Measurements from ENCODE around the gene PTGS1.
"Not testable (repeated sequence)": the region's sequence is repeated elsewhere in the genome, so short reads cannot be mapped to it uniquely, and the experiment has no call there.

Gene PTGS1

DNA sequence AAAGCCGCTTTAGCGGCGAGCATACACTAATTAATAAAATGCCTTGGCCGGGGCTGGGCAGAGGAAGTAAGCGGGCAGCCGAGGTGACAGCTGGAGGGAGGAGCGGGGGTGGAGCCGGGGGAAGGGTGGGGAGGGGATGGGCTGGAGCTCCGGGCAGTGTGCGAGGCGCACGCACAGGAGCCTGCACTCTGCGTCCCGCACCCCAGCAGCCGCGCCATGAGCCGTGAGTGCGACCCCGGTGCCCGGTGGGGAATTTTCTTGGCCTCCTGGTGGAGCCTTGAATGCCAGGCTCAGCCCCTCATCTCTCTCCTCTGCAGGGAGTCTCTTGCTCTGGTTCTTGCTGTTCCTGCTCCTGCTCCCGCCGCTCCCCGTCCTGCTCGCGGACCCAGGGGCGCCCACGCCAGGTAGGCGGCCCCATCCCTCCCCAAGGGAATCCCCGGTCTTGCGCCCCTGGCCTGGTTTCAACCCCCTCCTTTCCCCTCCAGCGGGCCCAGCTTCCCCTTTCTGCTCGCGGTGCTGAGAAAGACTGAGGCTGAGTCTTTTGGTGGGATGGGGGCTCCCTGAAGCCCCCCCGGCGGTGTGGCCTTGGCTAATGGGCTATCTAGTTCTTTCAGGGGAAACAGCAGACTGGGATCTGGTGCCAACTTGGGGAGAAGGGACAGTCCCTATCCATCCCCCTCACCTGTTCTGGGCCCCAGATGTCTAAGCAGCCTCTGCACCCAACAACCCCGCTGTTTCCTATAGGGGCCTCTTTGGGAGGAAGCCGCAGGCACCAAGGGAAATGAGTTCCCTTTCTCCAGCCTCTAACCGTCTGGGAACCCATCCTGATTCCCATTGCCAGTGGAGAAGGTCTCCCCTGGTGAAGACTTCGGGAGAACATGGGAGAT, at the start of gene PTGS1:
TSS of gene PTGS1 (plus strand) at position 156 of the 887 bp plus-strand sequence. CDS start at position 217, 61 bp downstream.
- no peak for TF ChIP-seq TARDBP (IDR thresholded peaks at IDR 0.05)
- no peak for TF ChIP-seq NFRKB (IDR thresholded peaks at IDR 0.05)
- no peak for TF ChIP-seq ZNF384 (IDR thresholded peaks at IDR 0.05)
- no peak for TF ChIP-seq LEF1 (IDR thresholded peaks at IDR 0.05; ENCODE audit: borderline replicate concordance)
- TF ChIP-seq CTBP1 (IDR thresholded peaks at IDR 0.05; ENCODE audit: borderline replicate concordance): no peak
- no peak for TF ChIP-seq SP1 (IDR thresholded peaks at IDR 0.05)
- TF ChIP-seq L3MBTL2 (conservative IDR thresholded peaks at IDR 0.05): no peak
- TF ChIP-seq SUZ12 (IDR thresholded peaks at IDR 0.05): no peak
- TF ChIP-seq FOXM1 (IDR thresholded peaks at IDR 0.05; ENCODE audit: borderline replicate concordance): no peak
- TF ChIP-seq BHLHE40 (IDR thresholded peaks at IDR 0.05; ENCODE audit: borderline replicate concordance): no peak
- no peak for TF ChIP-seq HDGF (IDR thresholded peaks at IDR 0.05; ENCODE audit: borderline replicate concordance)
- ChIA-PET POLR2A (no interaction called here), CTCF (interaction anchor here (0.7 kb wide), 1 partner anchor 273 kb away, joined by 3 read pairs; no protein-coding TSS in a partner anchor)
- no peak for DNase-seq (ENCODE audit: extremely low spot score)

DNA sequence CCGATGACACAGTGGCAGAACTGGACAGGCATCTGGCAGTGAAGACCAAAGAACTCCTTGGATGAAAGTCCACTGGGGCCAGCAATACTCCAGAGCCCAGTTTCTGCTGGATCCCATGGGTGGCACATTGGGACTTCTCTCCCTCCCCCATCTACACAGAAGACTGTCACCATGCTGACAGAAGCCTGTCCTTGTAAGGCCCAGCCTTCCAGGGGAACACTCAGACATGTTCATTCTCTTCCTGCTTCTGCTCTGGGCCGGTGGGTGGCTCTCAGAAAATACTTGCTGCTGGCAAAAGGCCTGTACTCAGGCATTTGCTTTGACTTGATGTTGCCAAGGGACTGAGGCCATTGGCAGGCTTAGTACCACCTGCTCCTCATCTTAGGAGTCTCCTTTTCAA, 48.3 kb upstream of the PTGS1 start:
- no peak for TF ChIP-seq FOXA1 (IDR thresholded peaks at IDR 0.05)
- TF ChIP-seq TARDBP (IDR thresholded peaks at IDR 0.05): no peak
- TF ChIP-seq FOXM1 (IDR thresholded peaks at IDR 0.05; ENCODE audit: borderline replicate concordance): no peak
- no peak for TF ChIP-seq CTBP1 (IDR thresholded peaks at IDR 0.05; ENCODE audit: borderline replicate concordance)
- TF ChIP-seq ELF4 (IDR thresholded peaks at IDR 0.05): no peak
- no peak for TF ChIP-seq FOXK2 (IDR thresholded peaks at IDR 0.05)
- TF ChIP-seq SUZ12 (IDR thresholded peaks at IDR 0.05): no peak
- ChIA-PET CTCF (no interaction called here), POLR2A (no interaction called here)
- no peak for DNase-seq (ENCODE audit: extremely low spot score)

GRCh38 chr9:122324665-122325064, 46.2 kb upstream of the PTGS1 start:
- CTCF ChIA-PET; DNase-seq (ENCODE audit: extremely low spot score); POLR2A ChIA-PET: not testable (repeated sequence)

- no peak for DNase-seq (ENCODE audit: extremely low spot score)
- ChIA-PET POLR2A (no interaction called here), CTCF (no interaction called here)
- TF ChIP-seq PKNOX1 (IDR thresholded peaks at IDR 0.05): no peak
- TF ChIP-seq LEF1 (IDR thresholded peaks at IDR 0.05; ENCODE audit: borderline replicate concordance): no peak
- no peak for TF ChIP-seq SUZ12 (IDR thresholded peaks at IDR 0.05)
- no peak for TF ChIP-seq TARDBP (IDR thresholded peaks at IDR 0.05)
- no peak for TF ChIP-seq HDGF (IDR thresholded peaks at IDR 0.05; ENCODE audit: borderline replicate concordance)
- no peak for TF ChIP-seq ARNT (IDR thresholded peaks at IDR 0.05)
- no peak for TF ChIP-seq L3MBTL2 (conservative IDR thresholded peaks at IDR 0.05)
- TF ChIP-seq CTBP1 (IDR thresholded peaks at IDR 0.05; ENCODE audit: borderline replicate concordance): no peak
- no peak for TF ChIP-seq FOXK2 (IDR thresholded peaks at IDR 0.05)
- TF ChIP-seq BHLHE40 (IDR thresholded peaks at IDR 0.05; ENCODE audit: borderline replicate concordance): no peak
- TF ChIP-seq FOXM1 (IDR thresholded peaks at IDR 0.05; ENCODE audit: borderline replicate concordance): no peak
- no peak for TF ChIP-seq ELF4 (IDR thresholded peaks at IDR 0.05)
- no peak for TF ChIP-seq SP1 (IDR thresholded peaks at IDR 0.05)
- TF ChIP-seq ZNF384 (IDR thresholded peaks at IDR 0.05): no peak
- TF ChIP-seq FOXA1 (IDR thresholded peaks at IDR 0.05): no peak
- no peak for TF ChIP-seq NFRKB (IDR thresholded peaks at IDR 0.05)
Observed at GRCh38 chr9:122325124-122325523, 45.7 kb upstream of the PTGS1 start.

- CTCF ChIA-PET: no interaction called here
- no peak for TF ChIP-seq ZNF384 (IDR thresholded peaks at IDR 0.05)
- TF ChIP-seq FOXK2 (IDR thresholded peaks at IDR 0.05): no peak
- TF ChIP-seq FOXA1 (IDR thresholded peaks at IDR 0.05): no peak
- TF ChIP-seq ARNT (IDR thresholded peaks at IDR 0.05): no peak
- TF ChIP-seq L3MBTL2 (conservative IDR thresholded peaks at IDR 0.05): no peak
- TF ChIP-seq TARDBP (IDR thresholded peaks at IDR 0.05): no peak
- no peak for TF ChIP-seq HDGF (IDR thresholded peaks at IDR 0.05; ENCODE audit: borderline replicate concordance)
- no peak for TF ChIP-seq SP1 (IDR thresholded peaks at IDR 0.05)
- no peak for TF ChIP-seq BHLHE40 (IDR thresholded peaks at IDR 0.05; ENCODE audit: borderline replicate concordance)
- TF ChIP-seq LEF1 (IDR thresholded peaks at IDR 0.05; ENCODE audit: borderline replicate concordance): no peak
- no peak for TF ChIP-seq PKNOX1 (IDR thresholded peaks at IDR 0.05)
- no peak for TF ChIP-seq FOXM1 (IDR thresholded peaks at IDR 0.05; ENCODE audit: borderline replicate concordance)
- TF ChIP-seq NFRKB (IDR thresholded peaks at IDR 0.05): no peak
- TF ChIP-seq CTBP1 (IDR thresholded peaks at IDR 0.05; ENCODE audit: borderline replicate concordance): no peak
- no peak for TF ChIP-seq SUZ12 (IDR thresholded peaks at IDR 0.05)
- no peak for TF ChIP-seq ELF4 (IDR thresholded peaks at IDR 0.05)
- no peak for DNase-seq (ENCODE audit: extremely low spot score)
- POLR2A ChIA-PET: interaction anchor here (0.6 kb wide), 1 partner anchor 46 kb away, joined by 3 read pairs; no protein-coding TSS in a partner anchor
Observed at GRCh38 chr9:122327175-122327574, 43.6 kb upstream of the PTGS1 start.

- ChIA-PET CTCF (no interaction called here), POLR2A (no interaction called here)
- DNase-seq (ENCODE audit: extremely low spot score): no peak
- no peak for TF ChIP-seq FOXM1 (IDR thresholded peaks at IDR 0.05; ENCODE audit: borderline replicate concordance)
- no peak for TF ChIP-seq FOXA1 (IDR thresholded peaks at IDR 0.05)
- TF ChIP-seq PKNOX1 (IDR thresholded peaks at IDR 0.05): no peak
- no peak for TF ChIP-seq FOXK2 (IDR thresholded peaks at IDR 0.05)
- TF ChIP-seq CTBP1 (IDR thresholded peaks at IDR 0.05; ENCODE audit: borderline replicate concordance): no peak
- no peak for TF ChIP-seq ZNF384 (IDR thresholded peaks at IDR 0.05)
- no peak for TF ChIP-seq LEF1 (IDR thresholded peaks at IDR 0.05; ENCODE audit: borderline replicate concordance)
- no peak for TF ChIP-seq SP1 (IDR thresholded peaks at IDR 0.05)
- TF ChIP-seq BHLHE40 (IDR thresholded peaks at IDR 0.05; ENCODE audit: borderline replicate concordance): no peak
- no peak for TF ChIP-seq HDGF (IDR thresholded peaks at IDR 0.05; ENCODE audit: borderline replicate concordance)
- TF ChIP-seq NFRKB (IDR thresholded peaks at IDR 0.05): no peak
- TF ChIP-seq SUZ12 (IDR thresholded peaks at IDR 0.05): no peak
- no peak for TF ChIP-seq ELF4 (IDR thresholded peaks at IDR 0.05)
- no peak for TF ChIP-seq L3MBTL2 (conservative IDR thresholded peaks at IDR 0.05)
- TF ChIP-seq TARDBP (IDR thresholded peaks at IDR 0.05): no peak
- TF ChIP-seq ARNT (IDR thresholded peaks at IDR 0.05): no peak
Observed at GRCh38 chr9:122329597-122329996, 41.2 kb upstream of the PTGS1 start.

DNA sequence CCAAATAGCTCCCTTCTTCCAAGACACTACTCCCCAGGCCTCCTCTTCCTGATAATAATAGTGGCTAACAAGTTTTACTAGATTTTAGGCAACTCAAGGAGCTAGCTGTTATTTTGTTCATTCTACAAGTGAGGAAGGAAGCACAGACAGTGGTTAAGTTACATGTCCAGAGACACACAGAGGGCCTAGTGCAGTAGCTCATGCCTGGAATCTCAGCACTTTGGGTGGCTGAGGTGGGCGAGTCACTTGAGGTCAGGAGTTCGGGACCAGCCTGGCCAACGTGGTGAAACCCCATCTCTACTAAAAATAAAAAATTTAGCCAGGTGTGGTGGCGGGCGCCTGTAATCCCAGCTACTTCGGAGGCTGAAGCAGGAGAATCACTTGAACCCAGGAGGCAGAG, 40.4 kb upstream of the PTGS1 start:
- CTCF ChIA-PET; DNase-seq (ENCODE audit: extremely low spot score): not testable (repeated sequence)
- POLR2A ChIA-PET: interaction anchor here (0.5 kb wide), 1 partner anchor 187 kb away, joined by 3 read pairs; no protein-coding TSS in a partner anchor

Measured in HEK293T (cell line).